HEK293 (cell line): ENCODE measurements around the gene MME.

Source experiments
- CTCF ChIA-PET: fragments of 350-600 bp; formaldehyde crosslinking; extraction: SDS; loops from one replicate; lab custom pipeline; 2021; ENCODE audit warnings: antibody characterized with exemption; lab: Yijun Ruan, JAX
- POLR2A ChIA-PET: fragments of 300-600 bp; formaldehyde crosslinking; extraction: SDS; loops from one replicate; lab custom pipeline; 2020; ENCODE audit warnings: antibody characterized with exemption, inconsistent platforms; lab: Yijun Ruan, JAX
- H3K27ac ChIP-seq: fragments of 200-500 bp; sonication (Bioruptor generic); 2 replicates; pipeline ENCODE4 v1.5.1; 2014; ENCODE audit warnings: low read depth, low read length, control low read depth, inconsistent platforms; ENCODE audit errors: extremely low read depth
- H3K36me3 ChIP-seq, 2 experiments: fragments of 200-500 bp in 1 of 2; sonication (Bioruptor generic) in 1 of 2; 1 replicate in 1 of 2; 2 replicates in 1 of 2; pipeline ENCODE4 v1.5.1; 2014 to 2017; ENCODE audit warnings: inconsistent platforms in 2 of 2, low read length in 2 of 2; ENCODE audit not compliant: control insufficient read depth in 2 of 2, insufficient read depth in 1 of 2
- H3K4me1 ChIP-seq: fragments of 200-500 bp; sonication (Bioruptor generic); 2 replicates; pipeline ENCODE4 v1.5.1; 2014; ENCODE audit warnings: mild to moderate bottlenecking, low read length, inconsistent platforms; ENCODE audit not compliant: control insufficient read depth, insufficient read depth
- H3K4me3 ChIP-seq: 2 replicates; pipeline ENCODE4 v1.5.1; 2011; ENCODE audit warnings: low read depth, mild to moderate bottlenecking, control low read depth, low read length, moderate library complexity
- H3K9me3 ChIP-seq: fragments of 200-500 bp; sonication (Bioruptor generic); 2 replicates; pipeline ENCODE4 v1.5.1; 2014; ENCODE audit warnings: low read depth, low read length, inconsistent platforms; ENCODE audit not compliant: control insufficient read depth, insufficient read depth
- GLIS2 ChIP-seq: fragments of 450-650 bp; formaldehyde crosslinking; IDR thresholded peaks from 2 replicates; pipeline ENCODE4 v1.5.1; 2016; ENCODE audit warnings: missing biosample characterization, missing genetic modification characterization
- OVOL3 ChIP-seq: fragments of 450-650 bp; formaldehyde crosslinking; IDR thresholded peaks from 2 replicates; pipeline ENCODE4 v1.5.1; 2016; ENCODE audit warnings: missing biosample characterization, missing genetic modification characterization
- SETDB1 ChIP-seq: IDR thresholded peaks from one replicate; pipeline ENCODE4 v1.6.1; 2017; ENCODE audit warnings: mild to moderate bottlenecking, low read length, moderate library complexity, mixed read lengths; ENCODE audit not compliant: insufficient read length
- WT1 ChIP-seq: fragments of 450-650 bp; formaldehyde crosslinking; IDR thresholded peaks from 2 replicates; pipeline ENCODE4 v1.5.1; 2016; ENCODE audit warnings: missing biosample characterization, missing genetic modification characterization
- ZBTB48 ChIP-seq: fragments of 450-650 bp; formaldehyde crosslinking; IDR thresholded peaks from 2 replicates; pipeline ENCODE4 v1.5.1; 2016; ENCODE audit warnings: missing biosample characterization, missing genetic modification characterization
- ZNF132 ChIP-seq: fragments of 450-650 bp; formaldehyde crosslinking; IDR thresholded peaks from 2 replicates; pipeline ENCODE4 v1.5.1; 2017; ENCODE audit warnings: missing biosample characterization, missing genetic modification characterization, borderline replicate concordance
- ZNF146 ChIP-seq: fragments of 450-650 bp; formaldehyde crosslinking; IDR thresholded peaks from 2 replicates; pipeline ENCODE4 v1.5.1; 2016; ENCODE audit warnings: missing biosample characterization, missing genetic modification characterization
- ZNF211 ChIP-seq: fragments of 450-650 bp; formaldehyde crosslinking; IDR thresholded peaks from 2 replicates; pipeline ENCODE4 v1.5.1; 2016; ENCODE audit warnings: low read depth, missing biosample characterization, missing genetic modification characterization
- ZNF223 ChIP-seq: fragments of 450-650 bp; formaldehyde crosslinking; IDR thresholded peaks from 2 replicates; pipeline ENCODE4 v1.5.1; 2016; ENCODE audit warnings: missing biosample characterization, missing genetic modification characterization
- ZNF324 ChIP-seq: fragments of 450-650 bp; formaldehyde crosslinking; IDR thresholded peaks from 2 replicates; pipeline ENCODE4 v1.5.1; 2016; ENCODE audit warnings: missing biosample characterization, missing genetic modification characterization
- ZNF354C ChIP-seq: fragments of 450-650 bp; formaldehyde crosslinking; IDR thresholded peaks from 2 replicates; pipeline ENCODE4 v1.5.1; 2016; ENCODE audit warnings: missing biosample characterization, missing genetic modification characterization, low read depth, borderline replicate concordance
- ZNF530 ChIP-seq: fragments of 450-650 bp; formaldehyde crosslinking; IDR thresholded peaks from 2 replicates; pipeline ENCODE4 v1.5.1; 2016; ENCODE audit warnings: low read depth, missing biosample characterization, missing genetic modification characterization
- ZNF571 ChIP-seq: fragments of 450-650 bp; formaldehyde crosslinking; IDR thresholded peaks from 2 replicates; pipeline ENCODE4 v1.5.0; 2017; ENCODE audit warnings: missing biosample characterization, missing genetic modification characterization
- ZNF623 ChIP-seq: fragments of 450-650 bp; formaldehyde crosslinking; IDR thresholded peaks from 2 replicates; pipeline ENCODE4 v1.5.1; 2016; ENCODE audit warnings: missing biosample characterization, missing genetic modification characterization
- ZNF629 ChIP-seq: fragments of 450-650 bp; formaldehyde crosslinking; IDR thresholded peaks from 2 replicates; pipeline ENCODE4 v1.5.1; 2017; ENCODE audit warnings: missing biosample characterization, missing genetic modification characterization
- ZNF654 ChIP-seq: fragments of 450-650 bp; formaldehyde crosslinking; IDR thresholded peaks from 2 replicates; pipeline ENCODE4 v1.5.1; 2016; ENCODE audit warnings: low read depth, missing biosample characterization, missing genetic modification characterization
- ZNF660 ChIP-seq: fragments of 450-650 bp; IDR thresholded peaks from 2 replicates; pipeline ENCODE4 v1.5.1; 2018; ENCODE audit warnings: missing biosample characterization, mild to moderate bottlenecking, missing genetic modification characterization
- ZNF664 ChIP-seq: fragments of 450-650 bp; formaldehyde crosslinking; IDR thresholded peaks from 2 replicates; pipeline ENCODE4 v1.5.1; 2016; ENCODE audit warnings: missing biosample characterization, missing genetic modification characterization
- TF ChIP-seq, protein P1 (sequence below): fragments of 450-650 bp; formaldehyde crosslinking; IDR thresholded peaks from 2 replicates; pipeline ENCODE4 v1.5.1; 2016; ENCODE audit warnings: missing biosample characterization, missing genetic modification characterization
- TF ChIP-seq, protein P2 (sequence below): fragments of 450-650 bp; formaldehyde crosslinking; IDR thresholded peaks from 2 replicates; pipeline ENCODE4 v1.5.1; 2017; ENCODE audit warnings: missing biosample characterization, missing genetic modification characterization
- TF ChIP-seq, protein P3 (sequence below): fragments of 450-650 bp; formaldehyde crosslinking; IDR thresholded peaks from 2 replicates; pipeline ENCODE4 v1.5.1; 2016; ENCODE audit warnings: missing biosample characterization, missing genetic modification characterization
- TF ChIP-seq, protein P4 (sequence below): fragments of 450-650 bp; formaldehyde crosslinking; IDR thresholded peaks from 2 replicates; pipeline ENCODE4 v1.5.1; 2017; ENCODE audit warnings: missing biosample characterization, missing genetic modification characterization
- TF ChIP-seq, protein P5 (sequence below): IDR thresholded peaks from 2 replicates; pipeline ENCODE4 v1.6.1; 2011; ENCODE audit warnings: mild to moderate bottlenecking, low read depth, low read length, borderline replicate concordance
- TF ChIP-seq, protein P6 (sequence below): fragments of 450-650 bp; formaldehyde crosslinking; IDR thresholded peaks from 2 replicates; pipeline ENCODE4; 2016; ENCODE audit warnings: missing biosample characterization, missing genetic modification characterization
- TF ChIP-seq, protein P7 (sequence below): fragments of 450-650 bp; formaldehyde crosslinking; conservative IDR thresholded peaks from 2 replicates; pipeline ENCODE4 v1.5.1; 2016; ENCODE audit warnings: low read depth, missing biosample characterization, missing genetic modification characterization

MME gene

DNA sequence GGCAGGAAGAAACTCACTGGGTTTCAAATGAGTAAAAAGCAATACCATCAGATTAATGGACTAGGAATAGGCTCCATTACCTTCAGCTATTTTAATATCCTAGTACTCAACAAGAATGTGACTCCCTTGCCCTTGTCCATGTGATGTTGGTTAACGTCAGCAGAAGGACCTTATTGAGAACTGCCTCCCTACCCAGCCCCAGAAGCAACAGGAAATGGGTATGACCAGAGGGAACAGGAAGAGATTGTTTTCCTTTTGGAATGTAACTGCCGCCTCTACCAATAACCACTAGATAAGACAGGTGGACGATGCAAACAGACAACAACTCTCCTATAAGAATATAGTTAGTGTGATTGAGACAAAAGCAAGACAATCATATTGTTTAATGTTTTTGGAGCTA is 10.4 kb upstream of the MME start:
- CTCF ChIA-PET, result interaction anchor here (0.6 to 0.7 kb wide), 2 partner anchors 43 to 133 kb away, joined by 3 read pairs; no protein-coding TSS in a partner anchor
- no peak overlapping the region for H3K27ac ChIP-seq

DNA sequence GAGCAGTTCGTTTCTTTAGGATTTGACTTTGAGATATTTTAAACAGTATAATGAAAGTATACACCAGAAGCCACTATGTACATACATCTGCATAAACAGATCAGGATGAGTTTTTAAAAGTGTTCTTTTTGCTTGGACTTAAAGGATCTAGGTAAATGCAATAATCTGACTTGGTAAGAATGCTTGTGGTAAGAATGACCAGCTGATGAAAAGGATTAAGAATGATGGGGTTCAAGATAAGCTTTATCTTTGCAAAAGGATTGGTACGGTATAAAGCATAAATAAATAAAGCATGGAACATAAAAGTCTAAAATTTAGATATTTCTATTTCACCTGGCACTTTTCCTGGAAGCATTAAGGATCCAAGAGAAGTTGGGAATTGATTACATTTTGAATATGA is 9.8 kb upstream of the MME start:
- Histone ChIP-seq H3K27ac (no peak overlapping the region), H3K4me1 (no peaks in the 10 kb centered on the region), H3K36me3 (no peaks in the 10 kb centered on the region), H3K9me3 (no peaks in the 10 kb centered on the region), H3K4me3 (no peak overlapping the region)
- CTCF ChIA-PET, result interaction anchor here (0.6 to 0.7 kb wide), 3 partner anchors 43 to 142 kb away, joined by 3 read pairs; no protein-coding TSS in a partner anchor
- POLR2A ChIA-PET, result no interaction called here
- TF ChIP-seq ZNF571 (tag by site-specific recombination), result no peak
- no peak for TF ChIP-seq ZNF623 (tag by site-specific recombination)
- TF ChIP-seq, protein P1, sequence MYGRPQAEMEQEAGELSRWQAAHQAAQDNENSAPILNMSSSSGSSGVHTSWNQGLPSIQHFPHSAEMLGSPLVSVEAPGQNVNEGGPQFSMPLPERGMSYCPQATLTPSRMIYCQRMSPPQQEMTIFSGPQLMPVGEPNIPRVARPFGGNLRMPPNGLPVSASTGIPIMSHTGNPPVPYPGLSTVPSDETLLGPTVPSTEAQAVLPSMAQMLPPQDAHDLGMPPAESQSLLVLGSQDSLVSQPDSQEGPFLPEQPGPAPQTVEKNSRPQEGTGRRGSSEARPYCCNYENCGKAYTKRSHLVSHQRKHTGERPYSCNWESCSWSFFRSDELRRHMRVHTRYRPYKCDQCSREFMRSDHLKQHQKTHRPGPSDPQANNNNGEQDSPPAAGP (tag by site-specific recombination), result no peak
- no peak for TF ChIP-seq ZNF211 (tag by site-specific recombination)
- no peak for TF ChIP-seq GLIS2
- TF ChIP-seq ZBTB48 (tag by site-specific recombination), result no peak
- TF ChIP-seq ZNF629 (tag by site-specific recombination), result no peak
- TF ChIP-seq, protein P2, sequence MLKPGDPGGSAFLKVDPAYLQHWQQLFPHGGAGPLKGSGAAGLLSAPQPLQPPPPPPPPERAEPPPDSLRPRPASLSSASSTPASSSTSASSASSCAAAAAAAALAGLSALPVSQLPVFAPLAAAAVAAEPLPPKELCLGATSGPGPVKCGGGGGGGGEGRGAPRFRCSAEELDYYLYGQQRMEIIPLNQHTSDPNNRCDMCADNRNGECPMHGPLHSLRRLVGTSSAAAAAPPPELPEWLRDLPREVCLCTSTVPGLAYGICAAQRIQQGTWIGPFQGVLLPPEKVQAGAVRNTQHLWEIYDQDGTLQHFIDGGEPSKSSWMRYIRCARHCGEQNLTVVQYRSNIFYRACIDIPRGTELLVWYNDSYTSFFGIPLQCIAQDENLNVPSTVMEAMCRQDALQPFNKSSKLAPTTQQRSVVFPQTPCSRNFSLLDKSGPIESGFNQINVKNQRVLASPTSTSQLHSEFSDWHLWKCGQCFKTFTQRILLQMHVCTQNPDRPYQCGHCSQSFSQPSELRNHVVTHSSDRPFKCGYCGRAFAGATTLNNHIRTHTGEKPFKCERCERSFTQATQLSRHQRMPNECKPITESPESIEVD (tag by site-specific recombination), result no peak
- no peak for TF ChIP-seq ZNF654 (tag by site-specific recombination)
- TF ChIP-seq, protein P3, sequence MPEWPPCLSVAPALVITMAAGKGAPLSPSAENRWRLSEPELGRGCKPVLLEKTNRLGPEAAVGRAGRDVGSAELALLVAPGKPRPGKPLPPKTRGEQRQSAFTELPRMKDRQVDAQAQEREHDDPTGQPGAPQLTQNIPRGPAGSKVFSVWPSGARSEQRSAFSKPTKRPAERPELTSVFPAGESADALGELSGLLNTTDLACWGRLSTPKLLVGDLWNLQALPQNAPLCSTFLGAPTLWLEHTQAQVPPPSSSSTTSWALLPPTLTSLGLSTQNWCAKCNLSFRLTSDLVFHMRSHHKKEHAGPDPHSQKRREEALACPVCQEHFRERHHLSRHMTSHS, result no peak
- no peak for TF ChIP-seq ZNF530 (tag by site-specific recombination)
- no peak for TF ChIP-seq ZNF660 (tag by site-specific recombination)
- no peak for TF ChIP-seq ZNF324 (tag by site-specific recombination)
- TF ChIP-seq ZNF664, result no peak
- TF ChIP-seq, protein P4, sequence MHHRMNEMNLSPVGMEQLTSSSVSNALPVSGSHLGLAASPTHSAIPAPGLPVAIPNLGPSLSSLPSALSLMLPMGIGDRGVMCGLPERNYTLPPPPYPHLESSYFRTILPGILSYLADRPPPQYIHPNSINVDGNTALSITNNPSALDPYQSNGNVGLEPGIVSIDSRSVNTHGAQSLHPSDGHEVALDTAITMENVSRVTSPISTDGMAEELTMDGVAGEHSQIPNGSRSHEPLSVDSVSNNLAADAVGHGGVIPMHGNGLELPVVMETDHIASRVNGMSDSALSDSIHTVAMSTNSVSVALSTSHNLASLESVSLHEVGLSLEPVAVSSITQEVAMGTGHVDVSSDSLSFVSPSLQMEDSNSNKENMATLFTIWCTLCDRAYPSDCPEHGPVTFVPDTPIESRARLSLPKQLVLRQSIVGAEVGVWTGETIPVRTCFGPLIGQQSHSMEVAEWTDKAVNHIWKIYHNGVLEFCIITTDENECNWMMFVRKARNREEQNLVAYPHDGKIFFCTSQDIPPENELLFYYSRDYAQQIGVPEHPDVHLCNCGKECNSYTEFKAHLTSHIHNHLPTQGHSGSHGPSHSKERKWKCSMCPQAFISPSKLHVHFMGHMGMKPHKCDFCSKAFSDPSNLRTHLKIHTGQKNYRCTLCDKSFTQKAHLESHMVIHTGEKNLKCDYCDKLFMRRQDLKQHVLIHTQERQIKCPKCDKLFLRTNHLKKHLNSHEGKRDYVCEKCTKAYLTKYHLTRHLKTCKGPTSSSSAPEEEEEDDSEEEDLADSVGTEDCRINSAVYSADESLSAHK, result no peak

More for the DNA sequence above, 10.4 kb upstream of the MME start:
- H3K4me1 ChIP-seq, result no peaks in the 10 kb centered on the region
- POLR2A ChIA-PET, result no interaction called here
- H3K9me3 ChIP-seq, result no peaks in the 10 kb centered on the region
- H3K36me3 ChIP-seq, result no peaks in the 10 kb centered on the region
- H3K4me3 ChIP-seq, result no peak overlapping the region
- TF ChIP-seq OVOL3 (tag by site-specific recombination), result no peak
- TF ChIP-seq, protein P5, sequence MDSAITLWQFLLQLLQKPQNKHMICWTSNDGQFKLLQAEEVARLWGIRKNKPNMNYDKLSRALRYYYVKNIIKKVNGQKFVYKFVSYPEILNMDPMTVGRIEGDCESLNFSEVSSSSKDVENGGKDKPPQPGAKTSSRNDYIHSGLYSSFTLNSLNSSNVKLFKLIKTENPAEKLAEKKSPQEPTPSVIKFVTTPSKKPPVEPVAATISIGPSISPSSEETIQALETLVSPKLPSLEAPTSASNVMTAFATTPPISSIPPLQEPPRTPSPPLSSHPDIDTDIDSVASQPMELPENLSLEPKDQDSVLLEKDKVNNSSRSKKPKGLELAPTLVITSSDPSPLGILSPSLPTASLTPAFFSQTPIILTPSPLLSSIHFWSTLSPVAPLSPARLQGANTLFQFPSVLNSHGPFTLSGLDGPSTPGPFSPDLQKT, result no peak
- TF ChIP-seq, protein P6, sequence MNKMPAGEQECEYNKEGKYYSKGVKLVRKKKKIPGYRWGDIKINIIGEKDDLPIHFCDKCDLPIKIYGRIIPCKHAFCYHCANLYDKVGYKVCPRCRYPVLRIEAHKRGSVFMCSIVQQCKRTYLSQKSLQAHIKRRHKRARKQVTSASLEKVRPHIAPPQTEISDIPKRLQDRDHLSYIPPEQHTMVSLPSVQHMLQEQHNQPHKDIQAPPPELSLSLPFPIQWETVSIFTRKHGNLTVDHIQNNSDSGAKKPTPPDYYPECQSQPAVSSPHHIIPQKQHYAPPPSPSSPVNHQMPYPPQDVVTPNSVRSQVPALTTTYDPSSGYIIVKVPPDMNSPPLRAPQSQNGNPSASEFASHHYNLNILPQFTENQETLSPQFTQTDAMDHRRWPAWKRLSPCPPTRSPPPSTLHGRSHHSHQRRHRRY, result no peak
- TF ChIP-seq ZNF132 (tag by site-specific recombination), result no peak
- TF ChIP-seq, protein P7, sequence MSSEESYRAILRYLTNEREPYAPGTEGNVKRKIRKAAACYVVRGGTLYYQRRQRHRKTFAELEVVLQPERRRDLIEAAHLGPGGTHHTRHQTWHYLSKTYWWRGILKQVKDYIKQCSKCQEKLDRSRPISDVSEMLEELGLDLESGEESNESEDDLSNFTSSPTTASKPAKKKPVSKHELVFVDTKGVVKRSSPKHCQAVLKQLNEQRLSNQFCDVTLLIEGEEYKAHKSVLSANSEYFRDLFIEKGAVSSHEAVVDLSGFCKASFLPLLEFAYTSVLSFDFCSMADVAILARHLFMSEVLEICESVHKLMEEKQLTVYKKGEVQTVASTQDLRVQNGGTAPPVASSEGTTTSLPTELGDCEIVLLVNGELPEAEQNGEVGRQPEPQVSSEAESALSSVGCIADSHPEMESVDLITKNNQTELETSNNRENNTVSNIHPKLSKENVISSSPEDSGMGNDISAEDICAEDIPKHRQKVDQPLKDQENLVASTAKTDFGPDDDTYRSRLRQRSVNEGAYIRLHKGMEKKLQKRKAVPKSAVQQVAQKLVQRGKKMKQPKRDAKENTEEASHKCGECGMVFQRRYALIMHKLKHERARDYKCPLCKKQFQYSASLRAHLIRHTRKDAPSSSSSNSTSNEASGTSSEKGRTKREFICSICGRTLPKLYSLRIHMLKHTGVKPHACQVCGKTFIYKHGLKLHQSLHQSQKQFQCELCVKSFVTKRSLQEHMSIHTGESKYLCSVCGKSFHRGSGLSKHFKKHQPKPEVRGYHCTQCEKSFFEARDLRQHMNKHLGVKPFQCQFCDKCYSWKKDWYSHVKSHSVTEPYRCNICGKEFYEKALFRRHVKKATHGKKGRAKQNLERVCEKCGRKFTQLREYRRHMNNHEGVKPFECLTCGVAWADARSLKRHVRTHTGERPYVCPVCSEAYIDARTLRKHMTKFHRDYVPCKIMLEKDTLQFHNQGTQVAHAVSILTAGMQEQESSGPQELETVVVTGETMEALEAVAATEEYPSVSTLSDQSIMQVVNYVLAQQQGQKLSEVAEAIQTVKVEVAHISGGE (tag by site-specific recombination), result no peak
- TF ChIP-seq ZNF223 (tag by site-specific recombination), result no peak
- TF ChIP-seq ZNF146, result no peak
- TF ChIP-seq ZNF354C (tag by site-specific recombination), result no peak
- no peak for TF ChIP-seq SETDB1
- TF ChIP-seq WT1 (tag by site-specific recombination), result no peak
